Measurements from ENCODE around the gene TBL1XR1.
"Not testable (repeated sequence)": the region's sequence is repeated elsewhere in the genome, so short reads cannot be mapped to it uniquely, and the experiment has no call there.

The TBL1XR1 gene

DNA sequence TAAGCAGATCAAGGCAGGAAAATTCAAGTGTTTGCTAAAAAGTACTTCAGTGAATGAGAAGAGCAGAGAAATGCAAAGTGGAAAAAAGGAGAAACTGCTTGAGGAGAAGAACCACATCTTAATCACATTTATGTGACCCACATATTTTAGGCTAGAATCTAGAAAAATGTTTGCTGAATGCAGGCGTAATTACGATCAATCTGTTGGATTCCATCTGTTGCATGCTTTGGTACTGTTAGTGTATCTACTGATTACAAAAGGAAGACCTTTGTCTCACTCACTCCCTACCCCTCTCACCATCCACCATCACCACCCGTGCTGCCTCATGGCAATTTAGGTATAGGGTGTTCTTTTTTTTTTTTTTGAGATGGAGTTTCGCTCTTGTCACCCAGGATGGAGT is 9.7 kb upstream of the TBL1XR1 start:
- DNase-seq: no peak

DNA sequence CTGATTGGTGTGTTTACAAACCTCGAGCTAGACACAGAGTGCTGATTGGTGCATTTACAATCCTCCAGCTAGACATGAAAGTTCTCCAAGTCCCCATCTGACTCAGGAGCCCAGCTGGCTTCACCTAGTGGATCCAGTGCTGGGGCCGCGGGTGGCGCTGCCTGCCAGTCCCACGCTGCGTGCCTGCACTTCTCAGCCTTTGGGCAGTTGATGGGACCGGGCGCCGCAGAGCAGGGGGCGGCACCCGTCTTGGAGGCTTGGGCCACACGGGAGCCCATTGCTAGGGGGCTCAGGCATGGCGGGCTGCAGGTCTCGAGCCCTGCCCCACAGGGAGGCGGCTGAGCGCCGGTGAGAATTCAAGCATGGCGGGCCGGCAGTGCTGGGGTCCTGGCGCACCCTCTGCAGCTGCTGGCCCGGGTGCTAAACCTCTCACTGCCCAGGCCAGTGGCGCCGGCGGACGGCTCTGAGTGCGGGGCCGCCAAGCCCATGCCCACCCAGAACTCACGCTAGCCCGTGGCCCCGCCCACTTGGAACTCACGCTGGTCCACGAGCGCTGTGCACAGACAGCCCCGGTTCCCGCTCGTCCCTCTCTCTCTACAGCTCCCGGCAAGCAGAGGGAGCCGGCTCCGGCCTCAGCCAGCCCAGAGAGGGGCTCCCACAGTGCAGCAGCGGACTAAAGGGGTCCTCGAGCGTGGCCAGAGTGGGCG is 6.6 kb upstream of the TBL1XR1 start:
- DNase-seq: no peak

DNA sequence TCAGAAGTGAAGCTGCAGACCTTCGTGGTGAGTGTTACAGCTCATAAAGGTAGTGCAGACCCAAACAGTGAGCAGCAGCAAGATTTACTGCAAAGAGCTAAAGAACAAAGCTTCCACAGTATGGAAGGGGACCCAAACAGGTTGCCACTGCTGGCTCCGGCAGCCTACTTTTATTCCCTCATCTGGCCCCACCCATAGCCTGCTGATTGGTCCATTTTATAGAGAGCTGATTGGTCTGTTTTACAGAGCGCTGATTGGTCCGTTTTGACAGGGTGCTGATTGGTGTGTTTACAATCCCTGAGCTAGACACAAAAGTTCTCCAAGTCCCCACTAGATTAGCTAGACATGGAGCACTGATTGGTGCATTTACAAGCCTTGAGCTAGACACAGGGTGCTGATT is 5.7 kb upstream of the TBL1XR1 start:
- not testable (repeated sequence) for DNase-seq

DNA sequence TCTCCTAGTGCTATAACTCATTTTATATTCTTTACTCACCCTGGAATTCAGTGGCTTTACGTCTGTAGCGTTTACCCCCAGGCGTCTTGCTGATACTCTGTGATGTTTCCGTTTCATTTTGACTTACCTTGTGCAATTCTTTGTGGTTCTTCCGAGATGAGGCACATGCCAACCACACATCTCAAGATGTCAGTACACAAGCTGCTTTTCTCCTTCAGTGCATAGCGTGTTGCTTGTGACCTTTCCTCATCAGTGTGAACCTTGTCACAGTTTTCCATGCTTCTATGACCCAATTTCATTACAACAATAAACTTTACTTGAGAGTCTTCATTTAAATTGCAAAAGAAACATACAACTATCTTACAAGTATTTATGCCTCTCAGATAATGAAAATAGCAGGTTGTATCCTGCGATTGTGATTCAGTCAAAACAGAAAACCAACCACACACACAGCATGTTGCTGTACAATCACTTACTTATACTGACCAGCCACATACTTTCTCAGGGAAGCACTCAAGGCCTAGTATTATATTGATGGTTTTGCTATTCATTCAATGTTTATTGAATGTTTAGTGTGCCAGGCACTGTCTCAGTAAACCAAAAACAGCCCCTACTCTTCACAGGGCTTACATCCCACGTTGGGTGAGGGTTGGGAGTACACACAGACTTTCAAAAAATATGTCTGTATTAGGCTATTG is 4.6 kb upstream of the TBL1XR1 start:
- no peak for DNase-seq

DNA sequence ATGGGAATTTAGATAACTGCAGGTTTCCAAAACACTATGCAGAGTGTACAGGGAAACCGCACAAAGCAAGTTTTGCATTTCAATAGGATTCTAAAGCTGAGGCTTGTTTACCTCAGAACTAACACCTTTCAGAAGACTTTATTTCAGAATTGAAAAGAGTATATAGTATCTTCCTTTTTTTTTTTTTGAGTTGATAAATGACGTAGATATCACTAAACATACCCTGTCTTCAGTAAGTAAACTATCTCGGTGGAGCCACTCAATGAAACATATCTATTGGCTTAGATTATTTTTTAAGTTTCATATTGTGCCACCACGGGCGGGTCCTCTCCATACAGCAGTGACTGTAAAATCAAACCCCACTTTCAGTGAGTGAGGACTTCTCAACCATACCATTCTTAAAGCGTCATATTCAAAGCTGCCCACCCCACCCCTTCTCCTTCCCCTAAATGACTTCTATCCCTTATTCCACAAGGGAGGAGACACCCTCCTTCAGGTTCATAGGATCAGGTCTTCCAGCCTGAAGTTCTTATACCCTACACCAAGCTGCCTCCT is 2.0 kb upstream of the TBL1XR1 start:
- DNase-seq: no peak

DNA sequence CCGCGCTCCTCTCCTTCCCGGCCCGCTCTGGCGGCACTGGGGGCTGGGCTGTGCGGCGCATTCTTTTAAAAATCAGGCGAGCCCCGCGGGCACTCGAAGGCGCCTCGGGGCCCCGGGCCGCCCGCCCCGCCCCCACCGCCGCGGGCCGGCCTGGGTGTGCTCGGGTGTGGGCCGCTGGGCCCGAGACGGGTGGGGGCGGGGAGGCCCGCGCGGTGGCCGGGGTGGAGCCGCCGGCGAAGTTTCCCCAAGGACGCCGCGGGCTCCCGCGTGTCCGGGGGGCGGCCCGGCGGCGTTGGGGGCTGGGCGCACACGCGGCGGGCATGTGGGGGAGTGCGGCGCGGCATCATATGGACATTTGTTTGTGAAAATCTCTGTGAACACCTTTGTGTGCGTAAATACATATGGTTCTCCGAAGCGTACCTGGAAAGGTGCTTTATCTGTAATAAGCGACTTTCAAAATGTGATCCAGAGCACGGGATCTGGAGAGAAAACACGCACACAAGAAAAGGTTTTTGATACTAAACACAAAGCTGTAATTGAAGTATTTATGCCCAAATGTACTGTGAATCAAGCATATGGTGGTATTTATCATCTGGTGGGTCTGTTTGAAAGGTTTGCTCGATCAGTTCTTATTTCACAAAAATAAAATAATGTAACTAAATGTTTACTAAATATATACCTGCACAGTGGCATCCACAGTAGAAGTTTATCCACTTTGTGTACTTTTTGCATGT is 612 bp upstream of the TBL1XR1 start:
- DNase-seq: no peak

DNA sequence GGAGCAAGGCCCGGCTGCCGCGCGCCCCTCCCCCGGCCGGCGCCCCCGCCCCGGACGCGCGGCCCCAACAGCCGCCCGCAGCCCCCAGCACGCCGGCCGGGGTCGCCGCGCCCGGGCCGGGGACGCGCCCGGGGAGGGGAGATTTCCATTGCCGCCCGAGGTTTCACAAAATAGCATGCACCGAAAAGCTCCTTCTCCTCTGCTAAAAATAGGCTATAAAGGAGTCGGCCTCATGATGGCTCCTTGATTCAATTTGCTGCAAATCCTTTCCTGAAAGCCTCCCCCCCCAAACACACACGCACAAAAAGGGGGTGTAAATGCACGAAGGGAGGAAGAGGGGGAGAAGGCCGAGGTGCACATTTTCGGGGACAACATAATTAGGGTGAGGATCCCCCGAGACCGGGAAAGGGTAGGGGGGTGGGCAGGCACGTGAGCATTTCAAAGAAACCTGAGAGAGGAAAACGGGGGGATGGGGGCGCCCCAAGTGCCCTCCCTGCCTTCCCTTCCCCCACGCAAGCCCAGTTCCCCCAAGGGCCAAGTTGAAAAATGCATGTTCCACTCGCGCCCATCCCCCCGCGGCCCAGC is 734 bp downstream of the TBL1XR1 start:
- DNase-seq: peak; percentile 76

DNA sequence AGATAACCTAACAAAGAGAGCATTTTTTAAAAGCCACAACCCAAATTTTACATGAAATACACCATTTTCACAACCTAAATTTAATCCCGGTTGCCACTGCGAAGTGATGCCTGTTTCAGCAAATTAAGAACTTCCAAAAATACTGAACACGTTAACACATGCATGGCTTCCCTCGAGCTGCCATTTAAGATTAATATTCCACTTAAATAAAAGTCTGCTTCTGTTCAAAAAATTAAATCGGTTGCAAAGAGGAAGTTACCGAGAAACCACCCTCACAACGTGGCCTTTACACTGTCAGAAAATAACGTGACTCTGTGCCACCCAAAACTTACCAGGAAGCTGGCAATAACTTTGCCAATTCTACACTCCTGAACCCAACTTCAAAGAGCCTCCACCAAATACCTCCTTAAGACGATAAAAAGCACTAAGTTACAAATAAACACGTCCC is 1.2 kb downstream of the TBL1XR1 start:
- DNase-seq: peak; percentile 57

DNA sequence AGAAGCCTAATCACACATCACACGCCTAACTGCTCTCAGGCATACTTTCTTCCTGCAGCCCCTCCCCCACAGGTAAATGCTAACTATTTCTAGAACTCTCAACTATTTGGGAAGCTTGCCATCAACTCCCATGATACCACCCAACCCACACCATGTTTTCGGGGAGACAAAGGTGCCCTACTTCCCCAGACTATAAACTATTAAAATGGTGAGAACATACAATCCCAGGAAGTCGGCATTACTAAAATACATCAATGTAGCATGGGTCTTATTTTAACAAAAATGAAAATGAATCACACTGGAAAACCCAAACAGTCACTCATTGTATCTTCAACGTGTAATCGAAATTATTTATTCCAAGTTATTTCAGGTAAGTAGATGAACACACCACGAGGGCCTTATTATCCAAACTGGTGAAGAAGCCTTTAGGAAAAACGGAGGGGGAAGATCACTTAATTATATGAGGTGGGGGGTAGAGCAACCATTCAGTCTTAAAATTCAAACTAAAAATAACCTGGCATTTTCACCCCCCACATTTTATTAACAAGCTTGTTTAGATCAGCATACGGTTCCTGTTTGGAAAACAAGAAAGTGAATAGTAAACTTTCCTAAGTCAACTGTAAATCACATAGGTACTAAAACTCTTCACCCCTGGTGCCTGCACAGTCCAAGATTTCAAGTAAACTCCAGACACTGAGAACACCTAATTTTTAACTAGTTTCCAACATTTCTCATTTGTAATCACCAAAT is 1.9 kb downstream of the TBL1XR1 start:
- DNase-seq: peak; percentile 63

DNA sequence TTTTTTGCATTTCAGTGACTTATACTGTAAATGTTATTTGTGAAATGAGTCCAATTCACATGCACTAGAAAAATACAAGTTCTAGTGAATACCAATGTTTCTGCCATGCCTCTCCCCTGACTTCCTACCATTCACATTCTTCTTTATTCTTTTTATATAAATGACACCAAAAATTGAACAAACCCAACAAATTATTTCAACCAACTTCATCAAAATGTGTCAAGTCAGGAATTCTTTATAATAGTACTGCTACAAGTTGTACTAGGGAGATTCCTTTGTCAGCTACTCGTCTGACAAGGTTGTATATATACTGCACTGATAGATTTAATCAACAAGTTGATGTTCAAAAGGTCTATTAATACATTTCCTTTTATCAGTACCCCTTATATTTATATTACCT is 3.0 kb downstream of the TBL1XR1 start:
- no peak for DNase-seq

DNA sequence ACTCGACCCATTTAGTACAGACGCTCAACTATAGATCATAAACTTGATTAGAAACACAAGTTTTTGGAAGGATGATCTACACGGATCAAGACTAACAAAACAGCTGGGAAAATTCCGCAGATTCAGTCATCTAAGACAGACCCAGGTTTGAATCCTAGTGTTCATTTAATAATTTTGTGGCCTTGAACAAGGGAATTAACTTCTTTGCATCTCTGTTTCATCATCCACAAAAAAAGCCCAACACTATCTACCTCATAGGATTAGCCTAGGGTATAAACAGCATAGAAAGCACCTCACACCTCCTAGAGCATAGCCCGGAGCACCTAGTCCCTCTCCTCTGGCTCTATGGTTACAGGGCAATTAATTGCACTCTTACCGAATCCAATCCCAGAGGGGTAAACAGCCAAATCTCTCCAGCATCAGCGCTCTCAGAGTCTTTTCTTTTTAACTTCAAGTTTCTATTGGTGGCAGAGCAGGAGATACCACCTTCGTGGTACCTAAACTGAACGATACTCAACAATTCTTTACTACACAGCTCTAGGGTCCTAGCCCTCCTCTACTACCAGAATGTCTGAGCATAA is 3.5 kb downstream of the TBL1XR1 start:
- DNase-seq: no peak

DNA sequence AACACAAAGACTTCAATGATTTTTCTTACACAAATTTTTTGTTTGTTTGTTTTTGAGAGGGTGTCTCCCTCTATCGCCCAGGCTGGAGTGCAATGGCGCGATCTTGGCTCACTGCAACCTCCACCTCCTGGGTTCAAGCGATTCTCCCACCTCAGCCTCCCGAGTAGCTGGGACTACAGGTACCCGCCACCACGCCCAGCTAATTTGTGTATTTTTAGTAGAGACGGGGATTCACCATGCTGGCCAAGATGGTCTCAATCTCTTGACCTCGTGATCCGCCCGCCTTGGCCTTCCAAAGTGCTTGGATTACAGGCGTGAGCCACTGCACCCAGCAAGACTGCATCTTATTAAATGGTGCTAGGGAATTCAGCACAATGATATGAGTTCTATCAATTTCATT is 4.0 kb downstream of the TBL1XR1 start:
- not testable (repeated sequence) for DNase-seq

DNA sequence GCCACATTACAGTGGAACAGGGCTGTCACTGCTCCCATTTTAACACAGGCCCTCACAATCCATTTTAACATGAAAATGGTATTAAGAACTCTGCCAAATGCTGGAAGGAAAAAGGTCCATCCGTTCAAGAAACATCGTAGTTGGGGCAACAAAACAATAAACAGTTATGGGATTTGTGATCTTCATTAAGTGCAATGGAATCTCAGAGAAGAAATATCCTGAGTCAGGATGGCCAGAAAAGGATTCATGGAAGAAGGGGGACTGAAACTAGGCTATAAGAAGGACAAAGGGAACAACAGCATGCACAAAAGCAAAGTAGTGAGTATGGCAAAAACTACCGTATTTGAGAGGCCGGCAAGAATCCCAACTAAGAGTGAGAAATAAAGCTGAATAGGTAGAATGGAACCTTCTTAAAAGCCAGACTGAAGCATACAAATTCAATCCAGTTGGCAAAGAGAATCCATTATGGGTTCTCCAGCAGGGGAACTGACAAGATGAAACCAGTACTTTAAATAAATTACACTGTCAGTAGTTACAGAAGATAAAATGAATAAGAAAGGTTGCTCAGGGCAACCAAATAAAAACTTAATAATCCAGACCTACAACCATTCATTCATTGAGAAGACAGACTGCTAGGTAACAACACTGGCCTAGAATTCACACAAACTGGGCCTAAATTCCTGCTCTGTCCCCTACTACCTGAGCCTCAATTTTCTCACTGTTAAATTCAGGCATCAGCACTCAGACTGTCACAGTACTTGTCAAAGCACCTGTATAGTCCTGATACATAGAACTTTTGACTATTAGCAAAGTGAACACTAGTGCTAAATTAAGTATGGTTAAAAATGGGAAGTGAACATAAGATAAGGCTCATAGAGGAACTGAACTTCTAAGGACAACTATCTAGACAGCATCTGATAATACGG is 6.3 kb downstream of the TBL1XR1 start:
- DNase-seq: no peak

DNA sequence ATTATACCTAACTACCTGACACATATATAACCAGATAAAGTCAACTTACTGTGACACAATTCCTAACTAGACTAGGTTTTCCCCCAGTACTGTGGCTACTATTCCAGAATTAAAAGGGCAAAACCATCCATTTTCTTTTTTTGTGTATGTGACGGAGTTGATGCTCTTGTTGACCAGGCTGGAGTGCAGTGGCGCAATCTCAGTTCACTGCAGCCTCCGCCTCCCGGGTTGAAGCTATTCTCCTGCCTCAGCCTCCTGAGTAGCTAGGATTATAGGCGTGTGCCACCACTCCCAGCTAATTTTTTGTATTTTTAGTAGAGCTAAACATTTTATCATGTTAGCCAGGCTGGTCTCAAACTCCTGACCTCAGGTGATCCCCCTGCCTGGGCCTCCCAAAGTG is 7.1 kb downstream of the TBL1XR1 start:
- DNase-seq: not testable (repeated sequence)

DNA sequence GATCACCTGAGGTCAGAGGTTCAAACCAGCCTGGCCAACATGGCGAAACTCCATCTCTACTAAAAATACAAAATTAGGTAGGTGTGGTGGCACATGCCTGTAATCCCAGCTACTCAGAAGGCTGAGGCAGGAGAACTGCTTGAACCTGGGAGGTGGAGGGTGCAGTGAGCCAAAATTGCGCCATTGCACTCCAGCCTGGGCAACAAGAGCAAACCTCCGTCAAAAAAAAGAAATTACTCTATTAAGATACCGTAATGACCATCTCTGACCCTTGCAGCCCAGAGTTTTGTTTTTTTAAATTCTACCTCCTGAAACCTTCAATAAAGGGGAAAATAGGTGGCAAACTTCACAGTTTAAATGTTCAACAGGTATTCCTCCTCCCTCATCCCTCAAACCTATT is 9.0 kb downstream of the TBL1XR1 start:
- DNase-seq: not testable (repeated sequence)

DNA sequence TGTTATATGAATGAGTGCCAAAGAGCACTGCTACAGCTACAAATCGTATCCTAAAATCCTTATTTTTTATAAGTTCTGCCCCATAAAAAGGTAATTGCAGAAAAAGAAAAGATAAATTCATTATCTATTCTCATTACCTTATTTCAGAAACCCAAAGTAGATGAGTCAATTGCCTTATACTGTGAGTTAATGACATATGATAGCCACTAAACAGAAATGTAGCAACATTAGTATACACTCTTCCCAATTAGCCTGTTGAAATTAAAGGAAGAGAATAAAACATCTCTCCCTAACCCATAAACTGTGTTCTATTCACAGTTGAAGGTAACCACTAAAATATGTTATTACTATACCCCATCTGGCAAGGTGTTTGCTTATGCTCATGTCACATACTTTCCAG is 11.0 kb downstream of the TBL1XR1 start:
- DNase-seq: no peak

DNA sequence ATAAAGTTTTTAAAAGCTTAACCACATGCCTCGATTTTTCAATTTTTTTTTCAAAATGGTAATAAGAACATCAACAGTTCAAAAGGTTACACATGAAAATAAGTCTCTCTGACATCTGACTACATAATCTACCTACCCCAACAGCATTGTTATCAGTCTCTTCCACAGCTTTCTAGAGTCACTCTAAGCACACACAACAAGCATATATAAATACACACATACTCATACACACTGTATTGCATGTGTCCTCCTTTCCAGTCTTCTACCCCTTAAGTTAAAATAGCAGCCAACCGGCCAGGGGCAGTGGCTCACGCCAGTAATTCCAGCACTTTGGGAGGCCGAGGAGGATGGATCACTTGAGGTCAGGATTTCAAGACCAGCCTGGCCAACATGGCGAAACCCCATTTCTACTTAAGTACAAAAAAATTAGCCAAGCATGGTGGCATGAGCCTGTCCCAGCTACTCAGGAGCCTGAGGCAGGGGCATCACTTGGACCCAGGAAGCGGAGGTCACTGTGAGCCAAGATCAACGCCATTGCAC is 12.2 kb downstream of the TBL1XR1 start:
- no peak for DNase-seq

DNA sequence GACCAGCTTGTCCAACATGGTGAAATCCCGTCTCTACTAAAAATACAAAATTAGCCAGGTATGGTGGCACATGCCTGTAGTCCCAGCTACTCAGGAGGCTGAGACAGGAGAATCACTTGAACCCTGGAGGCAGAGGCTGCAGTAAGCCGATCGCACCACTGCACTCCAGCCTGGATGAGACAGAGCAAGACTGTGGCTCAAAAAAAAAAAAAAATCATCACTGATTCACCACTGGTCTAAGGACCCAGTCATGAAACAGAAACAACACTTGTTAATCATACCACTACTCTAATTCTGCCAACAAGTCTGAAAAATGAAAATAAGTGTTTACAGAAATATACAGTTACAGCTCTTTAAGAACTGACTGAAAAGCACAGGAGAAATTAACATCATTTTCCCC is 12.7 kb downstream of the TBL1XR1 start:
- not testable (repeated sequence) for DNase-seq

DNA sequence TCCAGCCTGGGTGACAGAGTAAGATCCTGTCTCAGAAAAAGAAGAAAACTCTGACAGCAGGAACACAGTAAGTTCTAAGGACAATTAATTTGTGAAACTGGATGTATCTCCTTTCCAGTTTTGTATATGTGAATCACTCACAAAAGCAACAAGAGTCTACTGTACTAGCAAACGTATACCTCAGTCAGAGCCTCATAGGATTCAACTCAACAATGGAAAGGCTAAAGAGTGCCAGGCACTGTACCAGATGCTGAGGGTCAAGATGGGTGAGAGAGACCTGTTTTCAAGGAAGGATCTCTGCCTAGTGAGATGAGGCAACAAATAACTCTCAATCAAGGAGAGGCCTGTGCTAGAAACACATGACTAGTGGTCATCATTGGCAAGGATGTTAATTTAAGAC is 14.9 kb downstream of the TBL1XR1 start:
- no peak for DNase-seq

DNA sequence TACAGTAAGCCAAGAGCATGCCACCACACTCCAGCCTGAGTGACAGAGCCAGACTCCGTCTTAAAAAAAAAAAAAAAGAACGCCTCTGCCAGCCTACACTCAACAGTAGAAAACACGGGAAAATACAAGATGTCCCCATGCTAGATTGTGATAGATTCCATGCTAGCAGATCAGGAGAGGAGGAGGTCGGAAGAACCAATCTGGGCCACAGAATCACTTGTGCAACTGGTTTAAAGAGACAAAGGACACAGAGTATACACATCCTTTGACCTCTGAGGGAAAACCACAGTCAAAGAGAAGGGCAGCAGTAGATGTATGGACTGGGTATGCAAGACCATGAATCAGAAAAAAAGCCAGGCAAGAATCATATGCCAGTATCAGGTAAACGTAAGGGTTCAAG is 15.9 kb downstream of the TBL1XR1 start:
- DNase-seq: no peak

DNA sequence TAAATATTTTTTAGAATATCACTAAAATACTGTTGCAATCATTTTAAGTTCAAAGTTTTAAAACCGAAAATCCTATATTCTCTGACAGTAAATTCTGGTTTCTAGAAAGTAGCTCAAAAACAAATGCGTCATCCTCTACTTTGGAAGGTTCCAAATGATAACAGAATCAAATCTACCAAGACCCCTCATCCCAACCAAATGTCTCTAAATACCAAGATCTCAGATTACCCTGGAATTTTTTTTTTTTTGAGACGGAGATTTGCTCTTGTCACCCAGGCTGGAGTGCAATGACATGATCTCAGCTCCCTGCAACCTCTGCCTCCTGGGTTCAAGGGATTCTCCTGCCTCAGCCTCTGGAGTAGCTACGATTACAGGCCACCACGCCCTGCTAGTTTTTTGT is 16.8 kb downstream of the TBL1XR1 start:
- DNase-seq: no peak

All from right forelimb (tissue), 1 donor.